HepG2 (cell line): Measurements from ENCODE around the gene C20orf144. TPM values are rescaled to one million over a fixed set of nuclear protein-coding genes. Genes with fewer than 3 reads are reported as not detected.

Source experiments
- ARNT ChIP-seq: fragments of 450-650 bp; IDR thresholded peaks from 2 replicates; pipeline ENCODE4 v1.6.1; 2017
- CENPT ChIP-seq: sonication (generic); formaldehyde crosslinking; IDR thresholded peaks from 2 replicates; pipeline ENCODE4 v1.8.0; 2022; ENCODE audit warnings: low read depth, mild to moderate bottlenecking, moderate library complexity, missing genetic modification reagents
- ELF4 ChIP-seq: sonication (generic); formaldehyde crosslinking; IDR thresholded peaks from 2 replicates; pipeline ENCODE4 v1.5.0; 2020; ENCODE audit warnings: missing genetic modification reagents, mild to moderate bottlenecking, moderate library complexity, borderline replicate concordance
- LCORL ChIP-seq, 2 experiments: fragments of 450-650 bp in 1 of 2; sonication (generic) in 1 of 2; formaldehyde crosslinking in 1 of 2; IDR thresholded peaks; 2 replicates each; pipeline versions ENCODE4 v1.5.0 to v1.6.1; 2017 to 2020; ENCODE audit warnings: antibody characterized with exemption in 1 of 2, missing genetic modification reagents in 1 of 2
- RBM39 ChIP-seq: fragments of 200-400 bp; formaldehyde crosslinking; IDR thresholded peaks from one replicate; pipeline ENCODE4 v1.6.1; 2018; ENCODE audit warnings: antibody characterized with exemption, mild to moderate bottlenecking, low read depth, low read length; ENCODE audit not compliant: poor library complexity, severe bottlenecking
- TBP ChIP-seq: sonication (generic); formaldehyde crosslinking; IDR thresholded peaks from 2 replicates; pipeline ENCODE4 v1.5.0; 2020; ENCODE audit warnings: missing genetic modification reagents
- TEAD3 ChIP-seq: optimal IDR thresholded peaks from 2 replicates; pipeline ENCODE3; 2016; ENCODE audit warnings: borderline replicate concordance
- XRCC5 ChIP-seq: fragments of 200-400 bp; formaldehyde crosslinking; optimal IDR thresholded peaks from 2 replicates; pipeline ENCODE3; 2017; ENCODE audit warnings: mild to moderate bottlenecking, low read length
- ZBTB21 ChIP-seq: sonication (generic); formaldehyde crosslinking; IDR thresholded peaks from 2 replicates; pipeline ENCODE4 v1.4.0; 2020; ENCODE audit warnings: missing genetic modification reagents
- ZSCAN20 ChIP-seq: sonication (generic); formaldehyde crosslinking; IDR thresholded peaks from 2 replicates; pipeline ENCODE4 v1.4.0; 2020; ENCODE audit warnings: missing genetic modification reagents, mild to moderate bottlenecking, borderline replicate concordance
- polyA plus RNA-seq, 8 experiments: library from polyadenylated mRNA; depleted of rRNA in 3 of 8; stranded (reverse) in 7 of 8; unstranded in 1 of 8; fragments of >200 nt; fragmentation: Illumina TruSeq in 4 of 8; extraction: Trizol in 4 of 8; gene quantifications; 2 replicates each; pipeline versions ENCODE4 v1.2.1 to v1.2.3, GENCODE V29; 2011 to 2016; ENCODE audit warnings: low read depth in 4 of 8, missing spikeins in 1 of 8, mixed read lengths in 1 of 8; ENCODE audit not compliant: insufficient read depth in 1 of 8
- total RNA-seq, 5 experiments: library from RNA; depleted of rRNA; stranded (reverse); fragments of >200 nt; fragmentation: Illumina TruSeq; extraction: Trizol; gene quantifications; 2 replicates each; pipeline ENCODE4 v1.2.3, GENCODE V29; 2016; ENCODE audit warnings: low read depth in 1 of 5
- TF ChIP-seq, protein P1 (sequence below): sonication (generic); formaldehyde crosslinking; IDR thresholded peaks from 2 replicates; pipeline ENCODE4 v1.5.0; 2020; ENCODE audit warnings: missing genetic modification reagents
- TF ChIP-seq, protein P2 (sequence below): sonication (generic); formaldehyde crosslinking; IDR thresholded peaks from 2 replicates; pipeline ENCODE4 v1.4.0; 2020; ENCODE audit warnings: missing genetic modification reagents
- TF ChIP-seq, protein P3 (sequence below): sonication (generic); formaldehyde crosslinking; IDR thresholded peaks from 2 replicates; pipeline ENCODE4 v1.5.0; 2020; ENCODE audit warnings: mild to moderate bottlenecking, missing genetic modification reagents
- TF ChIP-seq, protein P4 (sequence below): sonication (generic); formaldehyde crosslinking; IDR thresholded peaks from 2 replicates; pipeline ENCODE4 v1.5.0; 2020; ENCODE audit warnings: mild to moderate bottlenecking, missing genetic modification reagents, borderline replicate concordance
- TF ChIP-seq, protein P5 (sequence below): sonication (generic); formaldehyde crosslinking; IDR thresholded peaks from 2 replicates; pipeline ENCODE4 v1.5.1; 2020; ENCODE audit warnings: missing genetic modification reagents, mild to moderate bottlenecking, borderline replicate concordance
- TF ChIP-seq, protein P6 (sequence below): sonication (generic); formaldehyde crosslinking; IDR thresholded peaks from 2 replicates; pipeline ENCODE4 v1.5.0; 2020; ENCODE audit warnings: missing genetic modification reagents

The C20orf144 gene
- total and polyA plus RNA-seq, 2 of the 13 experiments (the other 11 are each of a cell fraction or from before 2014, with no cell fraction given), result 0.09 to 0.16 TPM

DNA sequence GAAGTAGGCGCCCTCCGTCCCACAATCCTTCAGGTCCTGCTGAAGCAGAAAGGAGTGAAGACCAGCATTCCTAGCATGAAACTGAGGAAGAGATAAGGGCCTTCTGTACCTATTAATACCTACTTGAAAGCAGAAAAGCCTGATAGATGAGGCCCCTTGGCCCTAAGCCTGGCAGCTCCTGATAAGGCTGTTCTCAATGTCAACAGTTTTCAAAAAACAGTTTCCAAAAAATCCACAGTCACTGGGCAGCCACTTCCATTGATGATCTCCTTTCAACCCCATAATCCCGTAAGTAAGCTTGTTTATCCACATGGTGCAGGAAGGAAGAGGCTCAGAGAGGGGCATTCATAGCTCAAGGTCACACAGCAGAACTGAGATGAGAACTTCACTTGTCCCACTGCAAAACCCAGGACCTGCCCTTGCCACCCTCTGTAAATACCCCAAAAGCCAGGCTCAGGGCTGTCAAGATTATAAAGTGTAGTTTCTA lies 26.9 kb downstream of the C20orf144 start (continued):
- TF ChIP-seq, protein P1, sequence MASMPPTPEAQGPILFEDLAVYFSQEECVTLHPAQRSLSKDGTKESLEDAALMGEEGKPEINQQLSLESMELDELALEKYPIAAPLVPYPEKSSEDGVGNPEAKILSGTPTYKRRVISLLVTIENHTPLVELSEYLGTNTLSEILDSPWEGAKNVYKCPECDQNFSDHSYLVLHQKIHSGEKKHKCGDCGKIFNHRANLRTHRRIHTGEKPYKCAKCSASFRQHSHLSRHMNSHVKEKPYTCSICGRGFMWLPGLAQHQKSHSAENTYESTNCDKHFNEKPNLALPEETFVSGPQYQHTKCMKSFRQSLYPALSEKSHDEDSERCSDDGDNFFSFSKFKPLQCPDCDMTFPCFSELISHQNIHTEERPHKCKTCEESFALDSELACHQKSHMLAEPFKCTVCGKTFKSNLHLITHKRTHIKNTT, result no peak
- TF ChIP-seq TEAD3 (peak; percentile 50), TBP (CRISPR knock-in tag) (no peak), ELF4 (CRISPR knock-in tag) (0 out of 2 replicates have a peak, but pooled peaks have one; percentile 17), ZSCAN20 (CRISPR knock-in tag) (no peak), ZBTB21 (CRISPR knock-in tag) (no peak), CENPT (CRISPR knock-in tag) (no peak), ARNT (no peak), LCORL (IDR thresholded peaks at IDR 0.05) (no peak), LCORL (CRISPR knock-in tag; IDR thresholded peaks at IDR 0.05) (peak; percentile 55; the same call in 1 of the 2 replicates), RBM39 (no peak), XRCC5 (no peak)
- TF ChIP-seq, protein P2, sequence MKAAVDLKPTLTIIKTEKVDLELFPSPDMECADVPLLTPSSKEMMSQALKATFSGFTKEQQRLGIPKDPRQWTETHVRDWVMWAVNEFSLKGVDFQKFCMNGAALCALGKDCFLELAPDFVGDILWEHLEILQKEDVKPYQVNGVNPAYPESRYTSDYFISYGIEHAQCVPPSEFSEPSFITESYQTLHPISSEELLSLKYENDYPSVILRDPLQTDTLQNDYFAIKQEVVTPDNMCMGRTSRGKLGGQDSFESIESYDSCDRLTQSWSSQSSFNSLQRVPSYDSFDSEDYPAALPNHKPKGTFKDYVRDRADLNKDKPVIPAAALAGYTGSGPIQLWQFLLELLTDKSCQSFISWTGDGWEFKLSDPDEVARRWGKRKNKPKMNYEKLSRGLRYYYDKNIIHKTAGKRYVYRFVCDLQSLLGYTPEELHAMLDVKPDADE (CRISPR knock-in tag), result no peak
- TF ChIP-seq, protein P3, sequence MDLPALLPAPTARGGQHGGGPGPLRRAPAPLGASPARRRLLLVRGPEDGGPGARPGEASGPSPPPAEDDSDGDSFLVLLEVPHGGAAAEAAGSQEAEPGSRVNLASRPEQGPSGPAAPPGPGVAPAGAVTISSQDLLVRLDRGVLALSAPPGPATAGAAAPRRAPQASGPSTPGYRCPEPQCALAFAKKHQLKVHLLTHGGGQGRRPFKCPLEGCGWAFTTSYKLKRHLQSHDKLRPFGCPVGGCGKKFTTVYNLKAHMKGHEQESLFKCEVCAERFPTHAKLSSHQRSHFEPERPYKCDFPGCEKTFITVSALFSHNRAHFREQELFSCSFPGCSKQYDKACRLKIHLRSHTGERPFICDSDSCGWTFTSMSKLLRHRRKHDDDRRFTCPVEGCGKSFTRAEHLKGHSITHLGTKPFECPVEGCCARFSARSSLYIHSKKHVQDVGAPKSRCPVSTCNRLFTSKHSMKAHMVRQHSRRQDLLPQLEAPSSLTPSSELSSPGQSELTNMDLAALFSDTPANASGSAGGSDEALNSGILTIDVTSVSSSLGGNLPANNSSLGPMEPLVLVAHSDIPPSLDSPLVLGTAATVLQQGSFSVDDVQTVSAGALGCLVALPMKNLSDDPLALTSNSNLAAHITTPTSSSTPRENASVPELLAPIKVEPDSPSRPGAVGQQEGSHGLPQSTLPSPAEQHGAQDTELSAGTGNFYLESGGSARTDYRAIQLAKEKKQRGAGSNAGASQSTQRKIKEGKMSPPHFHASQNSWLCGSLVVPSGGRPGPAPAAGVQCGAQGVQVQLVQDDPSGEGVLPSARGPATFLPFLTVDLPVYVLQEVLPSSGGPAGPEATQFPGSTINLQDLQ, result no peak
- TF ChIP-seq, protein P4, sequence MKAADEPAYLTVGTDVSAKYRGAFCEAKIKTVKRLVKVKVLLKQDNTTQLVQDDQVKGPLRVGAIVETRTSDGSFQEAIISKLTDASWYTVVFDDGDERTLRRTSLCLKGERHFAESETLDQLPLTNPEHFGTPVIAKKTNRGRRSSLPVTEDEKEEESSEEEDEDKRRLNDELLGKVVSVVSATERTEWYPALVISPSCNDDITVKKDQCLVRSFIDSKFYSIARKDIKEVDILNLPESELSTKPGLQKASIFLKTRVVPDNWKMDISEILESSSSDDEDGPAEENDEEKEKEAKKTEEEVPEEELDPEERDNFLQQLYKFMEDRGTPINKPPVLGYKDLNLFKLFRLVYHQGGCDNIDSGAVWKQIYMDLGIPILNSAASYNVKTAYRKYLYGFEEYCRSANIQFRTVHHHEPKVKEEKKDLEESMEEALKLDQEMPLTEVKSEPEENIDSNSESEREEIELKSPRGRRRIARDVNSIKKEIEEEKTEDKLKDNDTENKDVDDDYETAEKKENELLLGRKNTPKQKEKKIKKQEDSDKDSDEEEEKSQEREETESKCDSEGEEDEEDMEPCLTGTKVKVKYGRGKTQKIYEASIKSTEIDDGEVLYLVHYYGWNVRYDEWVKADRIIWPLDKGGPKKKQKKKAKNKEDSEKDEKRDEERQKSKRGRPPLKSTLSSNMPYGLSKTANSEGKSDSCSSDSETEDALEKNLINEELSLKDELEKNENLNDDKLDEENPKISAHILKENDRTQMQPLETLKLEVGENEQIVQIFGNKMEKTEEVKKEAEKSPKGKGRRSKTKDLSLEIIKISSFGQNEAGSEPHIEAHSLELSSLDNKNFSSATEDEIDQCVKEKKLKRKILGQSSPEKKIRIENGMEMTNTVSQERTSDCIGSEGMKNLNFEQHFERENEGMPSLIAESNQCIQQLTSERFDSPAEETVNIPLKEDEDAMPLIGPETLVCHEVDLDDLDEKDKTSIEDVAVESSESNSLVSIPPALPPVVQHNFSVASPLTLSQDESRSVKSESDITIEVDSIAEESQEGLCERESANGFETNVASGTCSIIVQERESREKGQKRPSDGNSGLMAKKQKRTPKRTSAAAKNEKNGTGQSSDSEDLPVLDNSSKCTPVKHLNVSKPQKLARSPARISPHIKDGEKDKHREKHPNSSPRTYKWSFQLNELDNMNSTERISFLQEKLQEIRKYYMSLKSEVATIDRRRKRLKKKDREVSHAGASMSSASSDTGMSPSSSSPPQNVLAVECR, result peak; percentile 35; the same call in 1 of the 2 replicates
- TF ChIP-seq, protein P5, sequence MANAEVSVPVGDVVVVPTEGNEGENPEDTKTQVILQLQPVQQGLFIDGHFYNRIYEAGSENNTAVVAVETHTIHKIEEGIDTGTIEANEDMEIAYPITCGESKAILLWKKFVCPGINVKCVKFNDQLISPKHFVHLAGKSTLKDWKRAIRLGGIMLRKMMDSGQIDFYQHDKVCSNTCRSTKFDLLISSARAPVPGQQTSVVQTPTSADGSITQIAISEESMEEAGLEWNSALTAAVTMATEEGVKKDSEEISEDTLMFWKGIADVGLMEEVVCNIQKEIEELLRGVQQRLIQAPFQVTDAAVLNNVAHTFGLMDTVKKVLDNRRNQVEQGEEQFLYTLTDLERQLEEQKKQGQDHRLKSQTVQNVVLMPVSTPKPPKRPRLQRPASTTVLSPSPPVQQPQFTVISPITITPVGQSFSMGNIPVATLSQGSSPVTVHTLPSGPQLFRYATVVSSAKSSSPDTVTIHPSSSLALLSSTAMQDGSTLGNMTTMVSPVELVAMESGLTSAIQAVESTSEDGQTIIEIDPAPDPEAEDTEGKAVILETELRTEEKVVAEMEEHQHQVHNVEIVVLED (CRISPR knock-in tag), result no peak
- TF ChIP-seq, protein P6, sequence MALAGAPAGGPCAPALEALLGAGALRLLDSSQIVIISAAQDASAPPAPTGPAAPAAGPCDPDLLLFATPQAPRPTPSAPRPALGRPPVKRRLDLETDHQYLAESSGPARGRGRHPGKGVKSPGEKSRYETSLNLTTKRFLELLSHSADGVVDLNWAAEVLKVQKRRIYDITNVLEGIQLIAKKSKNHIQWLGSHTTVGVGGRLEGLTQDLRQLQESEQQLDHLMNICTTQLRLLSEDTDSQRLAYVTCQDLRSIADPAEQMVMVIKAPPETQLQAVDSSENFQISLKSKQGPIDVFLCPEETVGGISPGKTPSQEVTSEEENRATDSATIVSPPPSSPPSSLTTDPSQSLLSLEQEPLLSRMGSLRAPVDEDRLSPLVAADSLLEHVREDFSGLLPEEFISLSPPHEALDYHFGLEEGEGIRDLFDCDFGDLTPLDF, result no peak
